GM20000 (cell line): ENCODE data around the gene DBH.
"Not testable (repeated sequence)": the region's sequence is repeated elsewhere in the genome, so short reads cannot be mapped to it uniquely, and the experiment has no call there.

Source experiments
- DNase-seq: peaks from one replicate; pipeline ENCODE4 v3.0.0; 2012; ENCODE audit warnings: low spot score
- CTCF ChIP-seq: IDR thresholded peaks from 2 replicates; pipeline ENCODE4 v1.5.1; 2012; ENCODE audit warnings: mild to moderate bottlenecking, control low read depth; ENCODE audit errors: extremely low read depth, missing control alignments

Gene DBH

GRCh38 chr9:133615186-133615585, 21.0 kb upstream of the DBH start:
- DNase-seq: no peak
- no peak for TF ChIP-seq CTCF

- no peak for DNase-seq
- TF ChIP-seq CTCF: no peak
Observed at GRCh38 chr9:133615606-133616188, 20.5 kb upstream of the DBH start.

GRCh38 chr9:133616643-133617405, 19.3 kb upstream of the DBH start:
- no peak for TF ChIP-seq CTCF

GRCh38 chr9:133618726-133619125, 17.4 kb upstream of the DBH start:
- no peak for DNase-seq
- TF ChIP-seq CTCF: no peak

More at GRCh38 chr9:133616643-133617405, 19.3 kb upstream of the DBH start:
- no peak for DNase-seq

- DNase-seq: no peak
Observed at GRCh38 chr9:133619791-133620190, 16.4 kb upstream of the DBH start.

GRCh38 chr9:133621725-133622267, 14.4 kb upstream of the DBH start:
- DNase-seq: no peak
- TF ChIP-seq CTCF: no peak

More at GRCh38 chr9:133619791-133620190, 16.4 kb upstream of the DBH start:
- TF ChIP-seq CTCF: no peak

GRCh38 chr9:133622555-133622954, 13.6 kb upstream of the DBH start:
- DNase-seq: no peak
- TF ChIP-seq CTCF: no peak

- DNase-seq: not testable (repeated sequence)
Observed at GRCh38 chr9:133626008-133626407, 10.2 kb upstream of the DBH start.
